Measurements from ENCODE around the gene JMJD4. TPM values are rescaled to one million over a fixed set of nuclear protein-coding genes. Genes with fewer than 3 reads are reported as not detected.

Gene JMJD4
- total RNA-seq, 1 donor from 2014 or later = 26.6 TPM

DNA sequence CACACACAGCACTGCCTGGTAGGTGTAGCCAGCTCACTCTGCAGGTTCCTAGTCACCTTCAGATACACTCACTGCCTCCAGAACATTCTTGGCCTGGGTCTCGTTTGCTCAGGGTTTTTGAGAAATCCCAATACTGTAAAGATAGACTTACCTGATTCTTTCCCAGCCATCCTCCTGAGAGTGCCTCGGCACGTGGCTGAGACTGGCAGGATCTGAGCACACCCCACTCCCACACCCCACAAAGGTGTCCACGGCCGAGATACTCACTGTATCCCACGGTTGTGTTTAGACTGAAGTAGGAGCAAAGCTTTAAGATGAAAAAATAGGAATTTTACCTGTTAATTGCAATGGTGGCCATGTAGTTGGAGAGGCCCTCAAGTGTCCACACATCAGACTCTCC, 33.5 kb upstream of the JMJD4 start:
- Mint-ChIP-seq H3K4me3 (ENCODE audit: unreplicated experiment) (no peak overlapping the region), H3K36me3 (ENCODE audit: unreplicated experiment) (peaks cover 8% of the 10 kb centered on the region), H3K4me1 (ENCODE audit: low read depth, unreplicated experiment) (peaks cover 18% of the 10 kb centered on the region), H3K9me3 (ENCODE audit: unreplicated experiment) (peaks cover 11% of the 10 kb centered on the region), H3K27ac (ENCODE audit: unreplicated experiment) (no peak overlapping the region), H3K27me3 (ENCODE audit: unreplicated experiment) (peaks cover 12% of the 10 kb centered on the region)
- TF ChIP-seq, protein P1, sequence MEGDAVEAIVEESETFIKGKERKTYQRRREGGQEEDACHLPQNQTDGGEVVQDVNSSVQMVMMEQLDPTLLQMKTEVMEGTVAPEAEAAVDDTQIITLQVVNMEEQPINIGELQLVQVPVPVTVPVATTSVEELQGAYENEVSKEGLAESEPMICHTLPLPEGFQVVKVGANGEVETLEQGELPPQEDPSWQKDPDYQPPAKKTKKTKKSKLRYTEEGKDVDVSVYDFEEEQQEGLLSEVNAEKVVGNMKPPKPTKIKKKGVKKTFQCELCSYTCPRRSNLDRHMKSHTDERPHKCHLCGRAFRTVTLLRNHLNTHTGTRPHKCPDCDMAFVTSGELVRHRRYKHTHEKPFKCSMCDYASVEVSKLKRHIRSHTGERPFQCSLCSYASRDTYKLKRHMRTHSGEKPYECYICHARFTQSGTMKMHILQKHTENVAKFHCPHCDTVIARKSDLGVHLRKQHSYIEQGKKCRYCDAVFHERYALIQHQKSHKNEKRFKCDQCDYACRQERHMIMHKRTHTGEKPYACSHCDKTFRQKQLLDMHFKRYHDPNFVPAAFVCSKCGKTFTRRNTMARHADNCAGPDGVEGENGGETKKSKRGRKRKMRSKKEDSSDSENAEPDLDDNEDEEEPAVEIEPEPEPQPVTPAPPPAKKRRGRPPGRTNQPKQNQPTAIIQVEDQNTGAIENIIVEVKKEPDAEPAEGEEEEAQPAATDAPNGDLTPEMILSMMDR (IDR thresholded peaks at IDR 0.05; ENCODE audit: partially characterized antibody, unreplicated experiment) = no peak
- no peak for DNase-seq

DNA sequence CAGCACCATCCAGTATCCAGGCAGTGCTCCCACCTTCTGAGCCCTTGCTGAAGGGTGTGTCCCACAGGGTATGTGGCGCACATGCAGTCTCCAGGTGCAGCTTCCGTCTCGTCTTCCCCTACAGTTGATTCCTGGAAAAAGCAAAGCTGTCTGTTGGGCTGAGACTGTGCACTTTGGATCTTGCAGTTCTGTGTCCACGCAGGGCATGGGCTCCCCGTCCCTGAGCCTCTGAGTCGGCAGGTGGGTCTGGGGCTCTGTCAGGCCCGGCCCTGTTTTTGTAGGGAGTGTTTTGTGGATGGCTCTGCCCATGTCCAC, 33.0 kb upstream of the JMJD4 start:
- no peak for DNase-seq
- peaks cover 8% of the 10 kb centered on the region for H3K36me3 Mint-ChIP-seq (ENCODE audit: unreplicated experiment)
- H3K27me3 Mint-ChIP-seq (ENCODE audit: unreplicated experiment) = peaks cover 12% of the 10 kb centered on the region
- peaks cover 18% of the 10 kb centered on the region for H3K4me1 Mint-ChIP-seq (ENCODE audit: low read depth, unreplicated experiment)
- peaks cover 11% of the 10 kb centered on the region for H3K9me3 Mint-ChIP-seq (ENCODE audit: unreplicated experiment)
- TF ChIP-seq, protein P1 (IDR thresholded peaks at IDR 0.05; ENCODE audit: partially characterized antibody, unreplicated experiment) = no peak
- H3K27ac Mint-ChIP-seq (ENCODE audit: unreplicated experiment) = no peak overlapping the region
- no peak overlapping the region for H3K4me3 Mint-ChIP-seq (ENCODE audit: unreplicated experiment)

DNA sequence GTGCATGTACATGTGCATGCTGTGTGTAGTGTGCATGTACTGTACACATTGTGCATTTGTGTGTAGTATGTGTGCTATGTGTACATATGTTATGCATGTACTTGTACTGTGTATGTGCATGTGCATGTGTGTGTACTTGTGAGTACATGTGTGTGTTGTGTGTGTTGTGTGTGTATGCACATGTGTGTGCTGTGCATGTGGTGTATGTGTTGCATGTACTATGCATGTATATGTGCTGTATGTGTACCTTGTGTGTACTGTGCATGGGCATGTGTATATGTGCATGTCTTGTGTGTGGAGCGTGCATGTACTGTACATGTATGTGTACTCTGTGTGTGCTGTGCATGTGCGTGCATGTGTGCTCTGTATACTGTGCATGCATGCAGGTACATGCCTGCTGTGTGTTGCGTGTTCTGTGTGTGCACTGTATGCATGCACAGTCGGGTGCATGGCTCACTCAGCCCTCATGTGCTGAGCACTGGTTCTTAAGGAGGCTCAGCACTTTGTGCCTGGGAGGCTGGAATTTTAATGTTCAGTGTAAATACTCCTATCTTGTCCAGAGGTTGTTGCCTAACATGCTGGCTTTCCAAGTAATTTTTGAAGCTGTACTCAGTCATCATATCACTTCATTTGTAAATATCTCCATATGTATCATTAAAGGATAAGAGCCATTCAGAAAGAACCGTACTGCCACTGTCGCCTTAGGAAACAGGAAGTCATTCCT, 32.5 kb upstream of the JMJD4 start:
- Mint-ChIP-seq H3K27me3 (ENCODE audit: unreplicated experiment) (peaks cover 11% of the 10 kb centered on the region), H3K36me3 (ENCODE audit: unreplicated experiment) (peaks cover 8% of the 10 kb centered on the region), H3K4me1 (ENCODE audit: low read depth, unreplicated experiment) (peaks cover 16% of the 10 kb centered on the region), H3K4me3 (ENCODE audit: unreplicated experiment) (no peak overlapping the region), H3K27ac (ENCODE audit: unreplicated experiment) (no peak overlapping the region), H3K9me3 (ENCODE audit: unreplicated experiment) (peaks cover 8% of the 10 kb centered on the region)
- no peak for DNase-seq
- TF ChIP-seq, protein P1 (IDR thresholded peaks at IDR 0.05; ENCODE audit: partially characterized antibody, unreplicated experiment) = no peak

DNA sequence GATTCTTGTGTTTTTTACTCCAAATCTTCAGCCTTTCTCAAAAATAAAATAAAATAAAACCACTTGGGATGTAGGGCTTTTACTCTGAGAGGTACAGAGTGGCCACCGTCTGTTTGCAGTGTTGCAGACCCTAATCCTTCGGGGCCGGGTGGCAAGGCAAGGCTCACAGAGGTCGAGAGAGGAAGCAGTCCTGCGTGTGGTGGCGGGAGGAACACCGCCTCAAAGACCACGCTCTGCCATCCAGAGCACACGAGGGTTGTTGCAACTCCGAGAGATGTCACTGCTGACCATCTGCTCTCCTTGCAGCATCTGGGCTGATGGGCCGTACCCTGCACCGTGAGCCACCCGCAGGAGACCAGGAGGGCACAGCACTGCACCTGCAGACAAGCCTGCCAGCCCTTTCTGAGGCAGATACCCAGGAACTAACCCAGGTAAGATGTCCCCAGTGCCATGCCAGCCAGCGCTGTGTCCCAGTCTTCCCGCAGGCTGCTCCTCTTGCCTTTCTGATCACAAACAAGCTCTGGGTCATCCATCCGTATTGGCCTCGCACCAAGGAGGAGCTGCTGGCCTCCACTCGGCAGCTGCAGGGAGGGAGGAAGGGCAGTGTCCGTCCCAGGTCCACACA, 31.7 kb upstream of the JMJD4 start:
- peaks cover 13% of the 10 kb centered on the region for H3K4me1 Mint-ChIP-seq (ENCODE audit: low read depth, unreplicated experiment)
- no peak for DNase-seq
- H3K27me3 Mint-ChIP-seq (ENCODE audit: unreplicated experiment) = peaks cover 6% of the 10 kb centered on the region
- TF ChIP-seq, protein P1 (IDR thresholded peaks at IDR 0.05; ENCODE audit: partially characterized antibody, unreplicated experiment) = no peak
- no peak overlapping the region for H3K27ac Mint-ChIP-seq (ENCODE audit: unreplicated experiment)
- no peak overlapping the region for H3K4me3 Mint-ChIP-seq (ENCODE audit: unreplicated experiment)
- H3K36me3 Mint-ChIP-seq (ENCODE audit: unreplicated experiment) = peaks cover 8% of the 10 kb centered on the region
- peaks cover 8% of the 10 kb centered on the region for H3K9me3 Mint-ChIP-seq (ENCODE audit: unreplicated experiment)

DNA sequence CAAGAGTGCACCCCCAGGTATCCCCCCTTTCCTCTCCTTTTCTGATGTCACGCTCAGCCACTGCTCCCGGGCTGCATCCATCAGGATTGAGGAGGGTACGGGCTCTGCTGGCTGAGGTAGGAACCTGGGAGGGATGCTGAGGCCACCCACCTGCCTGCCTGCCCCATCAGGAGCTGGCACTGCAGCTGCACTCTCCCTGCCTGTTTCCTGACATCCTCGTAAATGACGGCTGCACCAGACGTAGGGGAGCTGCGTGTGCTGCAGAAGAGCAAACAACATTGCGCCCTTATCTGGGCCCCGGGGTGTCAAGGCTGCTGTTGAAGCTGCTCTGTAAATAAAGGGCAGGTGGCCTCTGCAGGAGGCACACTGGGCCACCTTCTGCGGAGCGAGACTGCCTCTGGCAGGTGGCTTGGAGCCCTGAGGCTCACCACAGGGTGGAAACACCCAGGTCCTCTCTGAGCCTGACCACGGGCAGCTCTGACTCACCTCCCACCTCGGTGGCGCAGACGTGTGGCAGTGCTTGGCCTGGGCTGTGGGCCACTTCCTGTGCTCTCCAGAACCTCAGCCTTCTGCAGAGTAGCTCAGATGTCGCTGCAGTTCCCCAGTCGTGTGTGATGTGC, 31.0 kb upstream of the JMJD4 start:
- Mint-ChIP-seq H3K27ac (ENCODE audit: unreplicated experiment) (no peak overlapping the region), H3K9me3 (ENCODE audit: unreplicated experiment) (peaks cover 10% of the 10 kb centered on the region), H3K4me1 (ENCODE audit: low read depth, unreplicated experiment) (peaks cover 17% of the 10 kb centered on the region), H3K36me3 (ENCODE audit: unreplicated experiment) (peaks cover 8% of the 10 kb centered on the region), H3K27me3 (ENCODE audit: unreplicated experiment) (peaks cover 8% of the 10 kb centered on the region), H3K4me3 (ENCODE audit: unreplicated experiment) (no peak overlapping the region)
- TF ChIP-seq, protein P1 (IDR thresholded peaks at IDR 0.05; ENCODE audit: partially characterized antibody, unreplicated experiment) = no peak
- no peak for DNase-seq

Measured in glutamatergic neuron (in vitro differentiated cells).